Astrocyte (in vitro differentiated cells and primary cell): Measurements from ENCODE around the gene SCN1B. TPM values are rescaled to one million over a fixed set of nuclear protein-coding genes. Genes with fewer than 3 reads are reported as not detected.

Source experiments
- total RNA-seq: library from RNA; stranded (reverse); gene quantifications from 2 replicates; pipeline ENCODE4 v1.2.1, GENCODE V29; 2021

The SCN1B gene
- total RNA-seq, 1 donor from 2014 or later, result 3.0 TPM

Other genes starting within 250 kb of the SCN1B start
- gene ZNF30, start 103.6 kb upstream of the SCN1B start, total RNA-seq, result 3.7 and 4.0 TPM in 2 replicates
- 5.7 and 5.9 TPM in 2 replicates for gene ZNF792, start 66.2 kb upstream of the SCN1B start, total RNA-seq
- gene GRAMD1A, start 30.1 kb upstream of the SCN1B start, total RNA-seq, result 64.6 and 67.4 TPM in 2 replicates
- gene HPN, start 11.3 kb downstream of the SCN1B start, total RNA-seq, result 0.31 and 0.73 TPM in 2 replicates
- not detected in 2 replicates for gene FXYD3, start 85.4 kb downstream of the SCN1B start, total RNA-seq
- gene LGI4, start 104.6 kb downstream of the SCN1B start, total RNA-seq, result 0.20 and 0.29 TPM in 2 replicates
- 0.52 and 1.1 TPM in 2 replicates for gene FXYD1, start 108.4 kb downstream of the SCN1B start, total RNA-seq
- gene FXYD7, start 112.8 kb downstream of the SCN1B start, total RNA-seq, result 0.65 TPM in 1 of 2 replicates, not detected in the other
- gene FXYD5, start 124.3 kb downstream of the SCN1B start, total RNA-seq, result 96.9 and 108 TPM in 2 replicates
- not detected in 2 replicates for gene FAM187B, start 198.3 kb downstream of the SCN1B start, total RNA-seq
- gene LSR, start 218.5 kb downstream of the SCN1B start, total RNA-seq, result 8.4 and 18.1 TPM in 2 replicates
- 68.9 and 70.0 TPM in 2 replicates for gene USF2, start 238.5 kb downstream of the SCN1B start, total RNA-seq